Measurements from ENCODE around the gene PRSS16. TPM values are rescaled to one million over a fixed set of nuclear protein-coding genes. Genes with fewer than 3 reads are reported as not detected.

PRSS16 gene
- total RNA-seq, 3 donors from 2014 or later: 0.15 to 0.63 (median 0.32) TPM

DNA sequence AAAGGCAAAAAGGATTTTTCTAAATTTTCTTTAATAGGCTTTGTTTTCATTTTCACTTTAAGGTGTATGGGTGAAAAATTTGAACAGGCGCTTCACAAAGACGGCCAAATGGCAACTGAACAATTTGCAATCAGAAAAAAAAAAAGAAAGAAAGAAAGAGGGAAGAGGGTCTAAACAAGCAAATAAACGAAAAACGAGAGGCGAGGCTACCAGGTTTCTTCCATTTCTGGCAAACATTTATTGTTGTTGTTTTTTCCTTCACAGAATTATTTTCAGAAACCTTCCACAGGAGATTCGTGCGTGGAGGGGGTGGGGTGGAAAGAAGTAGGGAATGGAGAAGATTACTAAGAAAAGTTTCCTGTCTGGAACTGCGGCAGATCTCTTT is 40.2 kb downstream of the PRSS16 start:
- Mint-ChIP-seq H3K4me1 (ENCODE audit: low read depth) (peaks cover 3% of the 10 kb centered on the region), H3K36me3 (ENCODE audit: insufficient read depth) (peaks cover 3% of the 10 kb centered on the region), H3K9me3 (peaks cover 44% of the 10 kb centered on the region), H3K4me3 (no peak overlapping the region), H3K27me3 (ENCODE audit: low read depth) (peaks cover 95% of the 10 kb centered on the region)
- no peak for ATAC-seq
- no peak for DNase-seq

DNA sequence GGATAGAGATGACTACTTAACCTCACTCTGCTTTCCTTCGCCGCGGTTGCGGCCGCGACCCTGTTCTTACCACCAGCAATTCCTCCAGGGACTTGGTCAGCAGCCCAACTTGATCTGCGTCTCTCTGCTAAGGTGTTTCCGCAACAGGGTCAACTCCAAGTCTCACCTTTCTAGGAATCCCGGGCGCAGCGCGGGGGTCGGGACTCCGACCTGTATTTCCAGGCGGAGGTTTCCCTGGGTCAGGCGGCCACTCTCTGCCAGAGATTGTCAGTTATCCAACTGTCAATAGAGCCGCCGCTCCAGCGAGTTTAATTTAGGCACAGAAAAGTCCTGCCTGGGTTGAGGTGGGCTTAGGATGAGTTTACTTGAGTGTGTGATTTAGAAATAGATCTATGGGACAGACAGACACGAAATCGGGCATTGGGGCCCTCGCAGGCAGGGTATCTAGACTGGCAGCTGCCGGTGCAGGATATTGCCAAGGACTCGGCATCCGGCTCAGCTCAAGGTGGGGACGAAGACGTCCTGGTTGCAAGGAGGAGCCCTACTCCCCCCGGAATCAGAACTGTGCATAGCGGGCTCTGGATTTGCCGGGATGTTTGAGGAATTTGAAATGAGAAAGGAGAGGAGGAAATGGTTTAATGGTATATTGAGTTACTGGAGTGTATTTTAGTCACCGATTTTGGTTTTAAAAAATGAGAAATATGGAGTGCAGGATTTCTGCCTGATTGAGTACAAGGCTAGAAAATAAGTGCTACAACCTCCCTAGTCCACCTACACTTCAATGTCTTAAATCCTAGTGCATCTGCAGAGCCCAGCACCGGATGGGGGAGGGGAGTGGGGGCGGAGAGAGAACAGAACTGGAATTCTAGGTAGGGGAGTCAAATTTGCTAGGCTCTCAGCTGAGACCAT is 40.9 kb downstream of the PRSS16 start:
- DNase-seq (no peak), ATAC-seq (no peak)
- no peak overlapping the region for H3K4me3 Mint-ChIP-seq
- H3K36me3 Mint-ChIP-seq (ENCODE audit: insufficient read depth): peaks cover 3% of the 10 kb centered on the region
- H3K9me3 Mint-ChIP-seq: peaks cover 37% of the 10 kb centered on the region
- H3K4me1 Mint-ChIP-seq (ENCODE audit: low read depth): peaks cover 3% of the 10 kb centered on the region
- peaks cover 93% of the 10 kb centered on the region for H3K27me3 Mint-ChIP-seq (ENCODE audit: low read depth)

DNA sequence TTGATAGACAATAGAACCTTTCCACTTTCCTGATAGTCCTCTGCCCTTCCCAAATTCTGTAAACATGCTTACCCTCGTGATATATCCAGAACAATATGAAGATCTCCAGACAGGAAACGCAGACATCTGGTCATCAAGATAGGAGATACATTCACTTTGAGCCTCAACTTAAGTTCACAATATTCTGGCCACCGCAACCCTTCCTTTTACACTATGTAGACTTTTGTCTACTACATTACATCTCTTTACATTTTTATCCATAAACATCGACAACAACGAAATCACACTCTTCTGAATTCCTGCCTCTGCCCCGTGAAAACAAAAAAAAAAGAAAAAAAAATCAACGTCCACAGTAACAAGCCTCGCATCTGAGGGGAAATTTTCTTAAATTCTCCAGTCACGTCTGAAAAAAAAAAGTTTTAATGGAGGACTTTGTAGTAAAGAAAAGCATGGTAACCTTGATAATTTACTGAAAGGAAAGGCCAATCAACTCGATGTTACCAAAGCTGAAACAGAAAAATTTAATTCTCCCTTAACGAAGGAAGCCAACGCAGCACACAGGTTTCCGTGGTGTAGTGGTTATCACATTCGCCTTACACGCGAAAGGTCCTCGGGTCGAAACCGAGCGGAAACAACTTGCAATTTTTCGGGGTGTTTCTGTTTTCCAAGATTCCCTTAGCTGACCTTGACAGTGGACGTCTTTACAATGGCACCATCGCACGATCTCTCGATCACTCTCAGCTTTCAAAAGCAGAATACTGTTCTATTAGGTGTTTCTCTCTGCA is 42.8 kb downstream of the PRSS16 start:
- Mint-ChIP-seq H3K4me3 (no peak overlapping the region), H3K9me3 (peaks cover 21% of the 10 kb centered on the region), H3K27me3 (ENCODE audit: low read depth) (peaks cover 92% of the 10 kb centered on the region), H3K4me1 (ENCODE audit: low read depth) (peaks cover 3% of the 10 kb centered on the region), H3K36me3 (ENCODE audit: insufficient read depth) (peaks cover 3% of the 10 kb centered on the region)
- DNase-seq (no peak), ATAC-seq (no peak)

DNA sequence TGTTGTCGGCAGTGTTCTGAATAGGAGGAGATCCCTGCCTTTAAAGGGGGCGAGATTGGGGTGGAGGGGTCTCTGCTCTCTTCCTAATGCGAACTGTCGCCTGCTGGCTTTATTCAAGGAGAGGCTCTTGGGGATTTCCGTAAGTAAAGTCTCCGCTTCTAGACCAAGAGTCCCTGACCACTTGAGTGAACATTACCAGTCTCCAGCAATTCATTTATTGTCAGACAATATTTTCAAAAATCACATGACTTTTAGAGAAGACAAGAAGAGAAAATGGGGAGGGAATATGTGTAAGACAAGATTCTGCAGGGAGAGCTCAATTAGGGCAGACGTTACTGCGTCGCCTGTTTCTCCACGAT is 43.3 kb downstream of the PRSS16 start:
- Mint-ChIP-seq H3K27me3 (ENCODE audit: low read depth) (peaks cover 92% of the 10 kb centered on the region), H3K4me3 (no peak overlapping the region), H3K9me3 (peaks cover 24% of the 10 kb centered on the region), H3K4me1 (ENCODE audit: low read depth) (peaks cover 3% of the 10 kb centered on the region), H3K36me3 (ENCODE audit: insufficient read depth) (peaks cover 3% of the 10 kb centered on the region)
- ATAC-seq: no peak
- no peak for DNase-seq

DNA sequence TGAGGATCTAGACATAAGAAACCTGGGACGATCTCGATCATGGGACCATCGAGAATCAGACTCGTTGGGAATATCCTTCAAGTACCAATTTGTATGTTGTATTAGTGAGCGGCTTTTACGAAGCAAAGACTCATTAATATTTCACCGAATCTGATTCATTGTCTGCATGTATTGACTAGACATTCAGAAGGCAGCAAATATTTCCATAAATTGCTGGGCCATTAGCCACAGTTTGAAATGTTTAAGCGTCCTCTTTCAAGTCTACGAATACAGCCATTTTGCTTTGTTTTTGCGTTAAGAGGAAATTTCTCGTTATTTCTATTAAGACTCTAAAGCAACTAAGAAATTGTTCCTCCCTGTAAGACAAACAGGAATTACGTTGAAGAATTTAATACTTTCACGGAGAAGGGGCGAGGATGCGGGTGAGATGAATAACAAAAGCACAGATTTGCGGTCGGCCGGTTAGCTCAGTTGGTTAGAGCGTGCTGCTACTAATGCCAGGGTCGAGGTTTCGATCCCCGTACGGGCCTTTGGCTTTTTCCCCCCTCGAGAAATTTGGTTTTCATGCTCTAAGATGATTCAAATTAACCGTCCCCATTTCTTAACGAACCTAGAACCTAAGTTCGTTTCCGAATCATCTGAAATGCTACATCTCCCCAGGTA is 46.1 kb downstream of the PRSS16 start:
- peaks cover 31% of the 10 kb centered on the region for H3K9me3 Mint-ChIP-seq
- peaks cover 90% of the 10 kb centered on the region for H3K27me3 Mint-ChIP-seq (ENCODE audit: low read depth)
- H3K36me3 Mint-ChIP-seq (ENCODE audit: insufficient read depth): peaks cover 3% of the 10 kb centered on the region
- peaks cover 3% of the 10 kb centered on the region for H3K4me1 Mint-ChIP-seq (ENCODE audit: low read depth)
- ATAC-seq (no peak), DNase-seq (no peak)
- no peak overlapping the region for H3K4me3 Mint-ChIP-seq

DNA sequence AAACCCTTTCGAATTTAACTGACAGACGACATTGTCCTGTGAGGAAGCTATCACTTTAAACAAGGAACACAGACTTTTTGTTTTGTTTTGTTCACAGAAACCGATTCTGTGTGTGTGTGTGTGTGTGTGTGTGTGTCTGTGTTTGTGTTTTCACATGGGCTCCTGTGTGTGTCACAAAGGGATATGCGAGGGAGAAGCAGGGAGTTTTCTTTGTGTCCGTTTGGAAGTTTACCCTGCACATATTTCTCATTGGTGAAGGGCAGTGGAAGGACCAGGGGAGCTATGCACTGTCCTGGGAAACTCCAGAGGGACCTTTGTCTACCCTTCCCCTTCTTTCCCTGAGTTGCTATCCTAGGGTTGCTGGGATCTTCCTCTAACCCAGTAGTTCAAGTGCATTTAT is 46.9 kb downstream of the PRSS16 start:
- H3K9me3 Mint-ChIP-seq: peaks cover 31% of the 10 kb centered on the region
- no peak for ATAC-seq
- peaks cover 3% of the 10 kb centered on the region for H3K36me3 Mint-ChIP-seq (ENCODE audit: insufficient read depth)

DNA sequence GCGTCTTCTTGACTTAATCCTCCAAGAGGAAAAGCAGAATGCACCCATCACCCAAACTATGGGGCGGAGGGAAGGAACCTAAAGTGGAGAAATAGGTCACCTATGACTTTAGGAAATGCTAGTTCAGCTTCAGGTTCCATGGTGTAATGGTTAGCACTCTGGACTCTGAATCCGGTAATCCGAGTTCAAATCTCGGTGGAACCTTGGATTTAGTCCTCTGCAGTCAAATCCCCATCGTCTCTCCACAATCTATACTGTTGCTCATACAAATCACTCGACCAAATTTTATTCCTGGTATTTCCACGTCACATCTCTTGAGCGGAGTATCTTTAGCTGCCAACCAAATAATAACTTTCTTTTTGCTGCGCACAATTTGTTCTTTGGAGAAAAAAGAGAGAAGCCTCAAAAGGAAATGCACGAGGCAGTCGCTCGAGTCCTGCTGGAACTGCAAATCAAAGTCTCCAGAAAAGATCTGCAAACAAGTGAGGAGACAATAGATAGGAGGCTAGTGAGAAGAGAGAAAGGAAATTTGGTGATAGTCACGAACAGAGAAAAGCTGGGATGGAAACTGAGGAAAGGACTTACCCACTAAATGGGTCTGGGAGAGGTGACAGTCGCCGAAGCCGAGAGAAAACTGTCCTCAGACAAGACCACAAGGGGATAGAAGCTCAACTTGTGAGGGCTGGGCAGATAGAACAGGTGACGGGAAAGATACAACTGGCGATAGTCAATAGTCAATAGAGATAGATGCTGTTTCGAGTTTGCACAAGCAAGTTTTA is 48.0 kb downstream of the PRSS16 start:
- Mint-ChIP-seq H3K9me3 (peaks cover 24% of the 10 kb centered on the region), H3K4me3 (no peak overlapping the region), H3K27me3 (ENCODE audit: low read depth) (peaks cover 87% of the 10 kb centered on the region), H3K4me1 (ENCODE audit: low read depth) (no peaks in the 10 kb centered on the region), H3K36me3 (ENCODE audit: insufficient read depth) (peaks cover 3% of the 10 kb centered on the region)
- ATAC-seq (no peak), DNase-seq (no peak)

More for the DNA sequence above, 46.9 kb downstream of the PRSS16 start:
- Mint-ChIP-seq H3K4me3 (no peak overlapping the region), H3K4me1 (ENCODE audit: low read depth) (peaks cover 3% of the 10 kb centered on the region), H3K27me3 (ENCODE audit: low read depth) (peaks cover 89% of the 10 kb centered on the region)
- no peak for DNase-seq

DNA sequence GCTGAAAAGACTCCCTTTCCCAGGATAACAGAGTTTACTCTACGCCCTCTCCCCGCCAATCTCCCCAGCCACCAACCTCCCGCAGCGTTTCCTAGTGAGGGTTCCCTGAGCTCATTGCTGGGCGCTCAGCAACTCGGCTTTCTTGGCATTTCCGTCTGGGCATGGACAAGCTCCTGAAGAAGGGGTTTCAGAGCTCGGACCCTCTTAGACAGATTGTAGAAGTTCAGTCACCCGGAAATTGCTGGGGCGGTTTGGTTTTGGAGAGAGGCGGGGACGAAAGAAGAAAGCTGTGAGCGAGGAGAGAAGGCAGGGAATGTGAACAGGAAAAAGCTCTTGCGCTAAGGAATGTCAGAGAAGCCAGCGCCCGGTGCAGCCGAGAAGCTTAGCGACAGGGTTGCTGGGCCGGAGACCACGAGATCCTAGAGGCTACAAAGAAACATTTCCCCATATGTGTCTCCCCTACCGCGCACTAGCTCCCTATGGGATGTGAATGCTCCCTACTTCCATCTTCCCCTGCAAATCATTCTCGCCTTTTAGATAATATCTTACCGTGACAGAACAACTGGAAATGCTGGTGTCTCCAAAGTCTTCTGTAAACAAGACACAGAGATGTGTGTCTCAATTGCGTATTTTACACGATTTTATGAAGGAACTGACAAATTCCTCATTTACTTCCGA is 48.7 kb downstream of the PRSS16 start:
- Mint-ChIP-seq H3K4me3 (no peak overlapping the region), H3K9me3 (peaks cover 20% of the 10 kb centered on the region), H3K4me1 (ENCODE audit: low read depth) (no peaks in the 10 kb centered on the region), H3K27me3 (ENCODE audit: low read depth) (peaks cover 85% of the 10 kb centered on the region), H3K36me3 (ENCODE audit: insufficient read depth) (peaks cover 3% of the 10 kb centered on the region)
- ATAC-seq: no peak
- DNase-seq: no peak

DNA sequence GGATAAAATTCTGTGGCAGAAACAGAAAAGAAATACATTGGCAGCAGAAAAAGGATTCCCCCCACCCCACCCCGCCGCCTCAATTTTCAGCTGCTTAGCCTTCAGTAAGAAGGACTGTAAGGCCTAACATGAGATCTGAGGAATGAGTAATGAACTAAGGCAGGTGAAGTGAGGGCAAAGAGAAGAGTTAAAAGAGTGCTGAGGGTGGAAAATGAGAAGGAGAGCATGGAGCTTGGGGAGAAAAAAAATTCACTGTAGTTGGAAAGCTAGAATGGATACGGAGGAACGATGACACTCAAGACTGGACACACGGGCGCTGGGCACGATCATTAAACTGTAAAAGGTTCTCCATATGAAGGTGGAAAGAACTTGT is 50.0 kb downstream of the PRSS16 start:
- ATAC-seq: no peak
- H3K4me3 Mint-ChIP-seq: no peak overlapping the region

DNA sequence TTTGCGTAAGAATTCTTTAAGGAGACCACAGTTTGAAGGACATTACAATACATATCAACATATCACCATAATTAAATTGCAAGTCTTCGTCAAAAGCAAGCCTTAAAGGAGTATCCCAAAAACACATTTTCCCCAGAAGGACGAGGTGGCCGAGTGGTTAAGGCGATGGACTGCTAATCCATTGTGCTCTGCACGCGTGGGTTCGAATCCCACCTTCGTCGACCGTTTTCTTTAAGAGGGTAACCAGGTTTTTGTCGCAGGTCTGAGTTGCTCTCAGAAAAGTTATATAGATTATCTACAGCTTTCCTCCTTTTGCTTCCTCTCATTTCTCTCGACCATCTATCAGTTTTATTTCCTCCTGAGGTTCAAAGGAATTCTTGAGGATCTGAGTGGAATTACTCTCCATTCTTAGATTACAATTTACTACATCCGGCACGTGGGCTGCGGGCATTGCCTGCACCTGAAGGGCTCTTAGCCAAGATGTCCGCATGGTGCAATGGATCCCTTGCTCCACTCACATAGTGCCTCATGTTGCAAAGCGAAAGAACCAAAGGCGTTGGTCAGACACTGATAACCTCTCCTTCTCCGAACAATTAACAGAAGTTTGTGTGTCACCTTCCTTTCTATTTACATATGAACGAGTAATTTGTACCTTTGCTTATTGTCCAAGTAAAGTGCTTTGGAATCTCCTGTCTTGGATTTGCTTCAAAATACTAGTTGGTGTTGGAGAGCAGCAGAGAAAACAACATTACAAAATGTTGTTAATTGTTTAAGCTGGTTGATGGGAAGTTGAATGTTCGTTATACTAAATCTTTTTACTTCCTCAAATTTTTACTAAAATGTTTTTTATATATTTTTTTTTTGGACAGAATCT is 50.6 kb downstream of the PRSS16 start:
- Mint-ChIP-seq H3K36me3 (ENCODE audit: insufficient read depth) (no peaks in the 10 kb centered on the region), H3K4me1 (ENCODE audit: low read depth) (no peaks in the 10 kb centered on the region), H3K4me3 (no peak overlapping the region), H3K9me3 (peaks cover 19% of the 10 kb centered on the region), H3K27me3 (ENCODE audit: low read depth) (peaks cover 89% of the 10 kb centered on the region)
- DNase-seq (no peak), ATAC-seq (no peak)

More for the DNA sequence above, 50.0 kb downstream of the PRSS16 start:
- Mint-ChIP-seq H3K4me1 (ENCODE audit: low read depth) (no peaks in the 10 kb centered on the region), H3K9me3 (peaks cover 19% of the 10 kb centered on the region), H3K36me3 (ENCODE audit: insufficient read depth) (no peaks in the 10 kb centered on the region), H3K27me3 (ENCODE audit: low read depth) (peaks cover 85% of the 10 kb centered on the region)
- DNase-seq: no peak

DNA sequence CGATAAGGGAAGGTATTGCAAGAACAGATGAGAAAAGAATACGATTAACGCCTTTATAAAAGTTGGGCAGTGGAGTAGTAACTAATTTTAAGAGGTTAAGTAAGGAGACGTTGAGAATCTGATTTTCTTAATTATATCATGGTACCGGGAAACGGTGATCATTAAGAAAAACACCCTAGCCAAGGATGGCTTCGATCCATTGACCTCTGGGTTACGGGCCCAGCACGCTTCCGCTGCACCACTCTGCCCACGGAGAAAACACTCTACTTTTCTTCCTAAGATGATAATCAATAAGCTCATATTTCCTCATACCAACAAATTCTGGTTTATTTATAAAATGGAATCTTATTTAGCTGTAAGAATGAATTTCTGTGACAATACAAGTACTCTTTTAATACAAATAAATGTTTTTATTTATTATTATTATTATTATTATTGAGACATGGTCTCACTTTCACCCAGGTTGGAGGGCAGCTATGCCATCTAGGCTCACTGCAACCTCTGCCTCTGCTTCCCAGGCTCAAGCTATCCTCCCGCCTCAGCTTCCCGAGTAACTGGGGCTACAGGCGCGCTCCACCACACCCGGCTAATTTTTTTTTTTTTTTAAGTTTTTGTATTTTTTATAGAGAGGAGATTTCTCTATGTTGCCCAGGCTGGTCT is 56.2 kb downstream of the PRSS16 start:
- Mint-ChIP-seq H3K27me3 (ENCODE audit: low read depth) (peaks cover 70% of the 10 kb centered on the region), H3K36me3 (ENCODE audit: insufficient read depth) (peaks cover 2% of the 10 kb centered on the region), H3K4me3 (no peak overlapping the region), H3K9me3 (peaks cover 6% of the 10 kb centered on the region), H3K4me1 (ENCODE audit: low read depth) (no peaks in the 10 kb centered on the region)
- DNase-seq (no peak), ATAC-seq (no peak)
